ENCODE data around the gene HIRIP3. TPM values are rescaled to one million over a fixed set of nuclear protein-coding genes. Genes with fewer than 3 reads are reported as not detected.
"Not testable (repeated sequence)": the region's sequence is repeated elsewhere in the genome, so short reads cannot be mapped to it uniquely, and the experiment has no call there.

HIRIP3 gene
- total and polyA plus RNA-seq, 2 of the 8 experiments (the other 6 are each of a cell fraction or from before 2014, with no cell fraction given), result 11.9 to 18.5 TPM

DNA sequence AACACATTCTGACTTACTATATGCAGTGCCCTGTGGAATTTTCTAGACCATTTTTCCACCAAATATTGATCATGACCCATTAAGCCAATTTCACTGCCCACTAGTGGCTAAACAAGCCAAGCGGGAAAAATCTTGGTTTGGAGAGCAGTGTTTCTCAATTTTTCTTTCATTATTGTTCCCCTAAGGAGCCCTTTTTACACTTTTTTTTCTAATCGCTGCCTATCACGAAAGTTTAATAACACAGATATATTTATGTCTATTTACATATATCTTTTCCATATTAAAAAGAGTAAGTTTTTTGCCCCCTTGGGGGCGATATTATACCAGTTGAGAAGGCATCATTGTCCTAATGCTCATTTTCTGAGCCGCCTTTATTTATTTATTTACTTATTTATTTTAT, 46.4 kb upstream of the HIRIP3 start (continued):
- TF ChIP-seq, protein P1, sequence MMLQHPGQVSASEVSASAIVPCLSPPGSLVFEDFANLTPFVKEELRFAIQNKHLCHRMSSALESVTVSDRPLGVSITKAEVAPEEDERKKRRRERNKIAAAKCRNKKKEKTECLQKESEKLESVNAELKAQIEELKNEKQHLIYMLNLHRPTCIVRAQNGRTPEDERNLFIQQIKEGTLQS (IDR thresholded peaks at IDR 0.05; ENCODE audit: insufficient read depth, low read depth, low read length), result no peak
- TF ChIP-seq TAF1 (IDR thresholded peaks at IDR 0.05; ENCODE audit: low read depth, low read length) (no peak), EP300 (IDR thresholded peaks at IDR 0.05; ENCODE audit: borderline replicate concordance in 1 of 2, low read depth in 2 of 2, low read length in 2 of 2) (no peak), EZH2 (IDR thresholded peaks at IDR 0.05; ENCODE audit: low read depth, low read length, severe bottlenecking) (no peak), SIN3A (conservative IDR thresholded peaks at IDR 0.05 in 1 of 2, IDR thresholded peaks at IDR 0.05 in 1 of 2; ENCODE audit: low read depth in 1 of 2, low read length in 2 of 2) (no peak)

DNA sequence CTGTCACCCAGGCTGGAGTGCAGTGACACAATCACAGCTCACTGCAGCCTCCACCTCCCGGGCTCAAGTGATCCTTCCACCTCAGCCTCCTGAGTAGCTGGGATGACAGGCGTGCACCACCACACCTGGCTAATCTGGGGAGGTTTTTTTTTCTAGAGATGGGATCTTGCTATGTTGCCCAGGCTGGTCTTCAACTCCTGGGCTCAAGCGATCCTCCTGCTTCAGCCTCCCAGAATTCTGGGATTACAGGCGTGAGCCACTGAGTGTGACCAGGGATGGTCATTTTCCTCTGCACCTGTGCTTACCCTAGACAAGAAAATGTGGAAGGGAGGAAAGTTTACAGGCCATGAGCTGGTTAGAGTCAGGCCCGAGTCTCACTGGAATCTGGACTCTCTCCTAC, 45.3 kb upstream of the HIRIP3 start:
- H3K23ac ChIP-seq (ENCODE audit: insufficient read length); H3K18ac ChIP-seq (ENCODE audit: extremely low read depth, low read length); H4K8ac ChIP-seq (ENCODE audit: extremely low read depth, insufficient read depth, low read length); H2BK12ac ChIP-seq (ENCODE audit: low read depth, low read length); H3K9ac ChIP-seq (replicated peaks in 1 of 4; ENCODE audit: extremely low read depth in 1 of 4, low read depth in 3 of 4, low read length in 3 of 4); H3K4ac ChIP-seq (replicated peaks; ENCODE audit: insufficient read length, low read depth, low read length); H2BK20ac ChIP-seq (ENCODE audit: low read length); H3K23me2 ChIP-seq (ENCODE audit: low read depth, low read length); H2BK15ac ChIP-seq (ENCODE audit: low read length); DNase-seq (ENCODE audit: low read depth in 1 of 2, low spot score in 2 of 2); H3K4me2 ChIP-seq (ENCODE audit: insufficient read depth in 1 of 2, low read depth in 2 of 2, low read length in 2 of 2); H2AFZ ChIP-seq (ENCODE audit: low read length); H3K27me3 ChIP-seq (replicated peaks in 1 of 4; ENCODE audit: control insufficient read depth in 3 of 4, extremely low read depth in 1 of 4, insufficient read depth in 3 of 4, low read length in 3 of 4); H4K5ac ChIP-seq (ENCODE audit: insufficient read length, low read depth, low read length); H3K27ac ChIP-seq (ENCODE audit: low read depth, low read length); H4K91ac ChIP-seq (replicated peaks; ENCODE audit: insufficient read length, low read length); H3K4me1 ChIP-seq (replicated peaks in 1 of 4; ENCODE audit: control insufficient read depth in 3 of 4, insufficient read depth in 4 of 4, low read length in 3 of 4); H3K79me2 ChIP-seq (ENCODE audit: control insufficient read depth in 1 of 2, insufficient read depth in 2 of 2, low read length in 2 of 2); H2BK5ac ChIP-seq (ENCODE audit: low read depth, low read length); H3K4me3 ChIP-seq (ENCODE audit: extremely low read depth in 1 of 4, insufficient read depth in 2 of 4, low read depth in 3 of 4, low read length in 4 of 4); H3K56ac ChIP-seq (replicated peaks; ENCODE audit: insufficient read length, low read depth, low read length); H2BK120ac ChIP-seq (replicated peaks; ENCODE audit: low read depth, low read length); H2AK5ac ChIP-seq (ENCODE audit: low read depth, low read length); H3K36me3 ChIP-seq (ENCODE audit: control insufficient read depth in 2 of 4, insufficient read depth in 4 of 4, low read length in 3 of 4); H3K14ac ChIP-seq (ENCODE audit: insufficient read length); FAIRE-seq; H3K79me1 ChIP-seq (ENCODE audit: low read depth, low read length); H3K9me3 ChIP-seq (ENCODE audit: insufficient read depth in 2 of 2, low read depth in 1 of 2, low read length in 1 of 2); H4K20me1 ChIP-seq (replicated peaks in 1 of 2; ENCODE audit: control insufficient read depth in 1 of 2, insufficient read depth in 2 of 2, low read length in 2 of 2): not testable (repeated sequence)
- WGBS, 2 experiments (ENCODE audit: extremely low coverage in 1 of 2, insufficient coverage in 1 of 2, insufficient read length in 1 of 2, insufficient replicate concordance in 2 of 2, low coverage in 1 of 2, low lambda C conversion rate in 2 of 2, missing lambda C conversion rate in 1 of 2), result 81% methylated on average over 5 of the region's 5 CpGs; no CpG with 5 or more reads in 1 of the 2 experiments
- CTCF ChIA-PET (ENCODE audit: partially characterized antibody), result interaction anchor here (0.8 to 2.8 kb wide), 4 partner anchors 9 to 192 kb away, joined by 3 to 12 read pairs (median 4); partner anchors contain the start of gene TLCD3B
- POLR2A ChIA-PET (ENCODE audit: partially characterized antibody), result interaction anchor here (0.7 to 0.8 kb wide), 2 partner anchors 9 to 20 kb away, joined by 3 to 4 read pairs; partner anchors contain the start of gene TLCD3B
